Dendritic cell treated with granulocyte-macrophage colony-stimulating factor and Interleukin-4, amounts not matched to agents 40 ng/mL and 50 ng/mL, for 4 days (primary cell): Measurements from ENCODE around the gene FANCM.

Experiments used
- H3K27ac Mint-ChIP-seq: one replicate; pipeline ENCODE4 v1.8.0; 2022; ENCODE audit warnings: mild to moderate bottlenecking, mixed read lengths
- H3K27me3 Mint-ChIP-seq: one replicate; pipeline ENCODE4 v1.8.0; 2022; ENCODE audit warnings: mild to moderate bottlenecking, mixed read lengths
- H3K36me3 Mint-ChIP-seq: one replicate; pipeline ENCODE4 v1.8.0; 2022; ENCODE audit warnings: low read depth, mixed read lengths
- H3K4me1 Mint-ChIP-seq: one replicate; pipeline ENCODE4 v1.8.0; 2022; ENCODE audit warnings: low read depth, mixed read lengths
- H3K4me3 Mint-ChIP-seq: one replicate; pipeline ENCODE4 v1.8.0; 2022; ENCODE audit warnings: mild to moderate bottlenecking, moderate library complexity, mixed read lengths
- H3K9me3 Mint-ChIP-seq: one replicate; pipeline ENCODE4 v1.8.0; 2022; ENCODE audit warnings: mixed read lengths
- intact Hi-C: fragments of 100-400 bp; cut with micrococcal nuclease; formaldehyde crosslinking; loops from one replicate; pipeline ENCODE4 v1.15.0; 2022

The FANCM gene

DNA sequence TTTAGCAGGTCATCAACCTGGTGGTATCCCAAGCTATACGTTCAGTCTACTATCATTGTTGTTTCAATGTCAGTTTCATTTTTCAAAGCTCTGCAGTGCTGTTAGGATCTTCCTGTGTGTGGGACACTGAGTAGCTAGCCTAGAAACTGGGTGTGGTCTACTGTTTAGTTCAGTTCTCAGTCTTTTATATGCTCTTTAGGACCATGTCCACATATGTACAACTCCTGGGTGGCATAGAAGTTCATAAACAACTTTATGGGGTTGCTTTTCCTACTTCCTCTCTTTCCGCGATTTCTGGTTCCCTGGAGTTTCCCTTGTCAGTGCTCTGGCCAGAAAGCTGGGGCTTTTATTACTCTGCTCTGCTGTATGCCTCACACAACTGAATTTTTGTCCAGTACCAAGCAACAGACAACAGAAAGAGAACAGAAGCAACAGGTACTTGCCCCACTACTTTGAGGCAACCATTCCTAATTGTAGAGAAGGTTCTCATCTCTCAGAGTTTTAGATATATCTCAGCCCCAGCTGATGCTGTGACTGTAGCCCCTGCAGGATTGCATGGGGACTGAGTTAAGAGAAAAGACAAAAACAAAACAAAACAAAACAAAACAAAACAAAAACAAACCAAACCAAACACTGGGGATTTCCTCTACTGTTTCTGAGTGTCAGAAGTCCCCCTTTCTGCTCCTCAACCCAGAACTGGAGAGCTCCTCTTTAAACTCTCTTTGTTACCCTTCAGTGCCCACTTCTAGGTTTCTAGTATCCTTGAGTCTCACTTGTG is 86.9 kb downstream of the FANCM start:
- peak overlapping the region; percentile 72 for H3K27ac Mint-ChIP-seq
- H3K4me1 Mint-ChIP-seq, result peaks cover 7% of the 10 kb centered on the region
- intact Hi-C loops, result no loop called here
- H3K36me3 Mint-ChIP-seq, result peaks cover 77% of the 10 kb centered on the region
- H3K4me3 Mint-ChIP-seq, result no peak overlapping the region
- H3K9me3 Mint-ChIP-seq, result no peaks in the 10 kb centered on the region
- no peaks in the 10 kb centered on the region for H3K27me3 Mint-ChIP-seq

DNA sequence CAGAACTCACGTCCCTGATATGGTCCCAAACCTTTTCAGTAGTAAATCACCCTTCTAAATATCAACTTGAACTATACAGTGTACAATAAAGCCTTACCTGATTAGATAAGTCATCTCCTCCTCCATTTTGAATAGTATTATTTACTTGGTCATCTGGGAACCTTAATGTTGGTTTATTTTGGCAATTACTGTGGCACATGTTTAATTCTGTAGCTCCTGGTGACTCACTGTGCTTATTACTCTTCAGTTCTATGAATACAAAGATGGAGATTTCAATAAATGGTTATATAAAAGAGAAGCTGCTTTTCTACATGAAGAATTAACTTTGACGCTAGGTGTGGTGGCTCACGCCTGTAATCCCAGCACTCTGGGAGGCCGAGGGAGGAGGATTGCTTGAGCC is 91.8 kb downstream of the FANCM start:
- Mint-ChIP-seq H3K4me1 (peaks cover 16% of the 10 kb centered on the region), H3K27me3 (no peaks in the 10 kb centered on the region), H3K4me3 (no peak overlapping the region), H3K27ac (no peak overlapping the region), H3K36me3 (peaks cover 87% of the 10 kb centered on the region), H3K9me3 (no peaks in the 10 kb centered on the region)
- intact Hi-C loops, result no loop called here

DNA sequence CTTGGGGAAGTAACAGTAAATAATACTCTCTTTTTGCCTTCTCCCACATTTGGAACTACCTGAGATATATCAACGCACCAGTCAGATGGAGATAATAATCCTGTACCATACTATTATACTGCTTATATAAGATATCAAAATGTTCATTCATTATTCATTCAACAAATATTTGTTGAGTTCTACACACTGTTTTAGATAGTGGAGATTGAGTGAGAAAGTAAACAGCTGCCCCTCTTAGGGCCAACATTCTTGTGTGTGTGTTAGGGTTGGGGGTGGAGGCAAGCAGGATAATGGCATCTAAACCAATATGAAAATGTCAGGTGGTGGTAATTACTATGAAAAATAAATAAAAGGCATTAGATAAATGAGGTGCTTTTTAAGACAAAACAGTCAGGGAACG is 103.3 kb downstream of the FANCM start:
- Mint-ChIP-seq H3K9me3 (no peaks in the 10 kb centered on the region), H3K27ac (no peak overlapping the region), H3K4me3 (no peak overlapping the region), H3K4me1 (peaks cover 30% of the 10 kb centered on the region), H3K27me3 (no peaks in the 10 kb centered on the region), H3K36me3 (peaks cover 14% of the 10 kb centered on the region)
- intact Hi-C loops, result no loop called here

DNA sequence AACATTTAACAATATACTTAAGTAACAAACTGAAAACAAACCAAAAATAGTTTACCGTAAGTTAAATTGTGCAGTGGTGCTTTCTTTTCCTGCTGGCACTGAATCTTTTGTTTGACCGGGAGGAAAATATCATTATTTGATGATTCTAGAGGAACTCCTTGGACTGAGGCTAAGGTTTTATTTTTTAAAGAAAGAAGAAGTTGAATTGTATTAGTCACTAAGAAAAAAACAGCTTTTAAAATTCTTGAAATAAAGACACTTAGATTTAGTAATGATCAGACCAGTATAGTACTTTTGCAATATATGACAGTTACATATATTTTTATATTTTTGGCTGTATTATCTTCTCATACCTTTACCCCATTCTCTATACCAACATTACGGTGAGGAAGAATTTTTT is 107.0 kb downstream of the FANCM start:
- Mint-ChIP-seq H3K27ac (peak overlapping the region; percentile 68), H3K4me1 (peaks cover 21% of the 10 kb centered on the region), H3K36me3 (no peaks in the 10 kb centered on the region), H3K27me3 (no peaks in the 10 kb centered on the region), H3K4me3 (peak overlapping the region; percentile 20), H3K9me3 (no peaks in the 10 kb centered on the region)
- intact Hi-C loops, result no loop called here

DNA sequence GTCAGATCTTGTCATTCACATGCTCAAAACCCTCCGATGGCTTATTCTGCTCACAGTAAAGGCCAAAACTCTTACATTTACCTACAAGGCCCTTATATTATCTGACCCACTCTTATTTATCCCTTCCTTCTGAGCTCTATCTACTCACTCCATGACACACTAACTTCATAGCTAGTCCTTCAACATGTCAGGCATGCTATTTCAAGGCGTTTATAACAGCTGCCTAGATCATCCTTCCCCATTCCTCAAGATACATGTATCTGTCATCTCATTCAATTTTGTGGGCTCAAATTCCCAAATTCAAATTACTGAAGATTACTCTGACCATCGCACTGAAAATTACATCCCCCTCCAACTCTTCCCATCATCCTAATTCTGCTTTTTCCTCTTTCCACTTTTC is 110.4 kb downstream of the FANCM start:
- H3K4me1 Mint-ChIP-seq, result peaks cover 20% of the 10 kb centered on the region
- H3K27me3 Mint-ChIP-seq, result no peaks in the 10 kb centered on the region
- no peak overlapping the region for H3K4me3 Mint-ChIP-seq
- H3K9me3 Mint-ChIP-seq, result no peaks in the 10 kb centered on the region
- intact Hi-C loops, result no loop called here
- no peak overlapping the region for H3K27ac Mint-ChIP-seq
- H3K36me3 Mint-ChIP-seq, result no peaks in the 10 kb centered on the region

DNA sequence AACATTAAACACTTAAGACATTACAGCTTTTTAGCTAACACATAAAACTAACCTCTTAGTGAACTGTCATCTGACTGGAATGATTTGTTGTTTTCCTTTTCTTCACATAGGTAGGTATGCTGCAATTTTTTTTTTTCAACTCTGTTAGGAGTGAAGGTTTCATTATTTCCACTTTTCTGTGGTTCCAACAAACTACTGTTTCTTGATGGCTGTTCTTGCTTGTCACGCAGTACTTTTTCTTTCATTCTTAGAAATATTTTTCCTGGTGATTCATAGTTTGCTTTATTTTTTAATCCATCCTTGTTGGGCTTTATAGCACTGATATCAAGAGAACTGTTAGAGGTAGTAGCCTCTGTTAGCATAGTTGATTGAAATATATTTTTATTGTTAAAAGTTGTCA is 111.0 kb downstream of the FANCM start:
- H3K4me3 Mint-ChIP-seq, result no peak overlapping the region
- no peaks in the 10 kb centered on the region for H3K27me3 Mint-ChIP-seq
- no peaks in the 10 kb centered on the region for H3K9me3 Mint-ChIP-seq
- no peak overlapping the region for H3K27ac Mint-ChIP-seq
- H3K4me1 Mint-ChIP-seq, result peaks cover 20% of the 10 kb centered on the region
- H3K36me3 Mint-ChIP-seq, result no peaks in the 10 kb centered on the region
- intact Hi-C loops, result no loop called here

DNA sequence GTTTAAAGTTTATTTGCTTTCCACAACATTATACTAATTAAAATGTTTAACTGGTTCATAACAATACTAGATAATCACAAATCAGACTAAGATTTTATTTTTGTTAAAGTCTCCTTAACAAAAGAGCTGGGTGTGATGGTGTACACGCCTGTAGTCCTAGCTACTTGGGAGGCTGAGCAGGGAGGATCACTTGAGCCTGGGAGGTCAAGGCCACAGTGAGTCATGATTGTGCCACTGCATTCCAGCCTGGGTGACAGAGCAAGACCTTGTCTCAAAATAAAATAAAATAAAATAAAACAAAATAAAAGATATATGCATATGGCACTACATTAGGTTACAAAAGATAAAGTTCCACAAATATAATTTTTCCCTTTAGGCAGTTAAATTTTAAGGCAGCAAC is 111.7 kb downstream of the FANCM start:
- Mint-ChIP-seq H3K36me3 (no peaks in the 10 kb centered on the region), H3K27ac (no peak overlapping the region), H3K27me3 (no peaks in the 10 kb centered on the region), H3K4me3 (no peak overlapping the region), H3K9me3 (no peaks in the 10 kb centered on the region), H3K4me1 (peaks cover 15% of the 10 kb centered on the region)
- intact Hi-C loops, result no loop called here

DNA sequence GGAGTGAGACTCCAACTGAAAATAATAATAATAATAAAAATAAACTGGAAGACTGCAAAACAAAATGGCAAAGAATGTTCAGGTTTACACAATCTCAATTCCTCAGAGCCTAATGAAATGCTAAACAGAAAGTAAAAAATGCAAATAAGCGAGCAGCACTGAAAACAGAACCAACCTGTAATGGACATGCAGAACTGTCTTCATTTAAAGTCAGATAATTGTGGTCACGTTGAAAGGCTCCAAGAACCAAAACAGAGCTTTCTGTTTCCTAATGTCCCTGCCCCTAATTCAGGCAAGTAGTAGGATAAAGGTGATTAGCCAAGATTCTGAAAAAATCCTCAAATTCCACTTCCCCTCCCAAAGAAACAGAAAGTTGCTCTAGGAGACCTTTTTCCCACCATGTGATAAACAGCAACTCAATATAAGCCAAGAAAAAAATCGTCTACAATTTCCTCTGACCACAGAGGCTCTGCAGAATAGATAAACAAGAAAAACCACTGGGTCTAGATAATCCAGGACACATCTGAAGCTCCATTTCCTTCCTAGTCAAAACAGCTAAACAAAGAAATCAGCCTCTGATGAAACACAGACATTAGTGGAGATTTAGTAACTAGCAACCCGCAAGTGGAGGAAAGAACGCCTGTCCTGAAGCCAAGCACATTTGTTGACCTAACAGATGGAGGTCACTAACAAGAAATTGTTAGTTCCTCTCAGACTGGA is 114.3 kb downstream of the FANCM start:
- Mint-ChIP-seq H3K27ac (peak overlapping the region; percentile 97), H3K9me3 (no peaks in the 10 kb centered on the region), H3K4me3 (peak overlapping the region; percentile 60), H3K4me1 (peaks cover 26% of the 10 kb centered on the region), H3K36me3 (peaks cover 12% of the 10 kb centered on the region), H3K27me3 (no peaks in the 10 kb centered on the region)
- intact Hi-C loops, result no loop called here
